GM23338 (cell line): ENCODE data around the gene ATG9B.

ENCODE experiments used
- CREB1 ChIP-seq: fragments of 250-450 bp; sonication (Bioruptor Pico); IDR thresholded peaks from 2 replicates; pipeline ENCODE4 v1.5.0; 2020; ENCODE audit warnings: low read depth, mild to moderate bottlenecking, moderate library complexity
- EZH2 ChIP-seq: fragments of 200-600 bp; sonication (generic); IDR thresholded peaks from one replicate; pipeline ENCODE4 v1.8.0; 2017; ENCODE audit warnings: antibody characterized with exemption, mild to moderate bottlenecking, low read depth; ENCODE audit not compliant: unreplicated experiment
- EZH2phosphoT487 ChIP-seq: fragments of 200-600 bp; sonication (generic); IDR thresholded peaks from one replicate; pipeline ENCODE4 v1.8.1; 2018; ENCODE audit warnings: antibody characterized with exemption; ENCODE audit not compliant: unreplicated experiment
- JUNB ChIP-seq: IDR thresholded peaks from one replicate; pipeline ENCODE4 v1.6.1; 2016; ENCODE audit warnings: antibody characterized with exemption; ENCODE audit not compliant: unreplicated experiment
- NANOG ChIP-seq: IDR thresholded peaks from 2 replicates; pipeline ENCODE4 v1.6.1; 2016; ENCODE audit warnings: antibody characterized with exemption, borderline replicate concordance
- POLR2AphosphoS5 ChIP-seq: IDR thresholded peaks from 2 replicates; pipeline ENCODE4 v1.6.1; 2016; ENCODE audit warnings: antibody characterized with exemption, low read depth
- STAT1 ChIP-seq: IDR thresholded peaks from one replicate; pipeline ENCODE4 v1.6.1; 2016; ENCODE audit warnings: antibody characterized with exemption; ENCODE audit not compliant: unreplicated experiment
- TF ChIP-seq, protein P1 (sequence below), 2 experiments: fragments of 200-600 bp in 1 of 2; sonication (generic) in 1 of 2; conservative IDR thresholded peaks; 2 replicates each; pipeline versions ENCODE4 v1.5.1 to v1.6.1; 2016 to 2017; ENCODE audit warnings: antibody characterized with exemption in 2 of 2, low read depth in 2 of 2, mild to moderate bottlenecking in 2 of 2, moderate library complexity in 1 of 2
- TF ChIP-seq, protein P2 (sequence below): IDR thresholded peaks from one replicate; pipeline ENCODE4 v1.6.1; 2018; ENCODE audit warnings: antibody characterized with exemption; ENCODE audit not compliant: unreplicated experiment
- TF ChIP-seq, protein P3 (sequence below): IDR thresholded peaks from 2 replicates; pipeline ENCODE4 v1.6.1; 2016; ENCODE audit warnings: antibody characterized with exemption

DNA sequence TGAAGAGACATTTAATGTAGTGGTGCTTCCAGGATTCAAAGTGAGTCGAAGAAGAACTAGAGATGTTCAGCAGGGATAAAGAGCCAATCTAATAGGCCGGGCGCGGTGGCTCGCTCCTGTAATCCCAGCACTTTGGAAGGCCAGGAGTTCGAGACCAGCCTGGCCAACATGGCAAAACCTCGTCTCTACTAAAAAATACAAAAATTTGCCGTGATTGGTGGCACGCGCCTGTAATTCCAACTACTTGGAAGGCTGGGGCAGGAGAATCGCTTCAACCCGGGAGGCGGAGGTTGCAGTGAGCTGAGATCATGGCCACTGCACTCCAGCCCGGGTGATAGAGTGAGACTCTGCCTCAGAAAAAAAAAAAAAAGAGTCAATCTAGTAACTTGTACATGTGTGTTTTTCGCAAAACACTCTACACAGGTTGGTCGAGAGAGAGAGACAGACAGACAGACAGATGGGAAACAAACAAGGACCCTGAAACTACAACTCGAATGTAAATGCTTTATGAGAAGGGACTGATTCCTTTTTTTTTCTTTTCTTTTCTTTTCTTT, 4.7 kb upstream of the ATG9B start:
- TF ChIP-seq, protein P1, sequence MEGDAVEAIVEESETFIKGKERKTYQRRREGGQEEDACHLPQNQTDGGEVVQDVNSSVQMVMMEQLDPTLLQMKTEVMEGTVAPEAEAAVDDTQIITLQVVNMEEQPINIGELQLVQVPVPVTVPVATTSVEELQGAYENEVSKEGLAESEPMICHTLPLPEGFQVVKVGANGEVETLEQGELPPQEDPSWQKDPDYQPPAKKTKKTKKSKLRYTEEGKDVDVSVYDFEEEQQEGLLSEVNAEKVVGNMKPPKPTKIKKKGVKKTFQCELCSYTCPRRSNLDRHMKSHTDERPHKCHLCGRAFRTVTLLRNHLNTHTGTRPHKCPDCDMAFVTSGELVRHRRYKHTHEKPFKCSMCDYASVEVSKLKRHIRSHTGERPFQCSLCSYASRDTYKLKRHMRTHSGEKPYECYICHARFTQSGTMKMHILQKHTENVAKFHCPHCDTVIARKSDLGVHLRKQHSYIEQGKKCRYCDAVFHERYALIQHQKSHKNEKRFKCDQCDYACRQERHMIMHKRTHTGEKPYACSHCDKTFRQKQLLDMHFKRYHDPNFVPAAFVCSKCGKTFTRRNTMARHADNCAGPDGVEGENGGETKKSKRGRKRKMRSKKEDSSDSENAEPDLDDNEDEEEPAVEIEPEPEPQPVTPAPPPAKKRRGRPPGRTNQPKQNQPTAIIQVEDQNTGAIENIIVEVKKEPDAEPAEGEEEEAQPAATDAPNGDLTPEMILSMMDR (conservative IDR thresholded peaks at IDR 0.05; ENCODE audit: low read depth in 2 of 2), result no peak
- TF ChIP-seq STAT1 (no peak), EZH2 (no peak), POLR2AphosphoS5 (no peak), CREB1 (CRISPR knock-in tag) (no peak), JUNB (no peak), EZH2phosphoT487 (no peak), NANOG (no peak)
- TF ChIP-seq, protein P2, sequence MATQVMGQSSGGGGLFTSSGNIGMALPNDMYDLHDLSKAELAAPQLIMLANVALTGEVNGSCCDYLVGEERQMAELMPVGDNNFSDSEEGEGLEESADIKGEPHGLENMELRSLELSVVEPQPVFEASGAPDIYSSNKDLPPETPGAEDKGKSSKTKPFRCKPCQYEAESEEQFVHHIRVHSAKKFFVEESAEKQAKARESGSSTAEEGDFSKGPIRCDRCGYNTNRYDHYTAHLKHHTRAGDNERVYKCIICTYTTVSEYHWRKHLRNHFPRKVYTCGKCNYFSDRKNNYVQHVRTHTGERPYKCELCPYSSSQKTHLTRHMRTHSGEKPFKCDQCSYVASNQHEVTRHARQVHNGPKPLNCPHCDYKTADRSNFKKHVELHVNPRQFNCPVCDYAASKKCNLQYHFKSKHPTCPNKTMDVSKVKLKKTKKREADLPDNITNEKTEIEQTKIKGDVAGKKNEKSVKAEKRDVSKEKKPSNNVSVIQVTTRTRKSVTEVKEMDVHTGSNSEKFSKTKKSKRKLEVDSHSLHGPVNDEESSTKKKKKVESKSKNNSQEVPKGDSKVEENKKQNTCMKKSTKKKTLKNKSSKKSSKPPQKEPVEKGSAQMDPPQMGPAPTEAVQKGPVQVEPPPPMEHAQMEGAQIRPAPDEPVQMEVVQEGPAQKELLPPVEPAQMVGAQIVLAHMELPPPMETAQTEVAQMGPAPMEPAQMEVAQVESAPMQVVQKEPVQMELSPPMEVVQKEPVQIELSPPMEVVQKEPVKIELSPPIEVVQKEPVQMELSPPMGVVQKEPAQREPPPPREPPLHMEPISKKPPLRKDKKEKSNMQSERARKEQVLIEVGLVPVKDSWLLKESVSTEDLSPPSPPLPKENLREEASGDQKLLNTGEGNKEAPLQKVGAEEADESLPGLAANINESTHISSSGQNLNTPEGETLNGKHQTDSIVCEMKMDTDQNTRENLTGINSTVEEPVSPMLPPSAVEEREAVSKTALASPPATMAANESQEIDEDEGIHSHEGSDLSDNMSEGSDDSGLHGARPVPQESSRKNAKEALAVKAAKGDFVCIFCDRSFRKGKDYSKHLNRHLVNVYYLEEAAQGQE, result no peak
- TF ChIP-seq, protein P3, sequence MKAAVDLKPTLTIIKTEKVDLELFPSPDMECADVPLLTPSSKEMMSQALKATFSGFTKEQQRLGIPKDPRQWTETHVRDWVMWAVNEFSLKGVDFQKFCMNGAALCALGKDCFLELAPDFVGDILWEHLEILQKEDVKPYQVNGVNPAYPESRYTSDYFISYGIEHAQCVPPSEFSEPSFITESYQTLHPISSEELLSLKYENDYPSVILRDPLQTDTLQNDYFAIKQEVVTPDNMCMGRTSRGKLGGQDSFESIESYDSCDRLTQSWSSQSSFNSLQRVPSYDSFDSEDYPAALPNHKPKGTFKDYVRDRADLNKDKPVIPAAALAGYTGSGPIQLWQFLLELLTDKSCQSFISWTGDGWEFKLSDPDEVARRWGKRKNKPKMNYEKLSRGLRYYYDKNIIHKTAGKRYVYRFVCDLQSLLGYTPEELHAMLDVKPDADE, result no peak
